Measurements from ENCODE around the gene PKD1.

The PKD1 gene

DNA sequence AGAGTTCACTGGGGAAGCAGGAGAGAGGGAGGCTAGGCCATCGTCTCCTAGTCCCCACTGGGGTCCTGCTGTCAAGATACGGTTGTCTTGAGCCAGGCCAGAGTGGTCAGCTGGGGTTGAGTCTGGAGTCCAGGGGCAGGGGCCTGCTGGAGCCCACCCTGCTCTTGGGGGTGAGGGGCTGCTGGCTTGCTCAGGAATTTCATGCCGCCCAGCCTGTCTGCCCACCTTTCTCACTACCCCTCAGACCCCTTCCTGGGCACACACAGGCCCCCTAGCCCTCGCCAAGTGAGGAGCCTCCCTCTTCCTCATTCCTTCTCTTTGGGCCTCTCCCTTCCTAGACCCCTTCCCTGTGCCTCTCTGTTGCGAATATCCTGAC lies 21.1 kb upstream of the PKD1 start:
- TF ChIP-seq, protein P1, sequence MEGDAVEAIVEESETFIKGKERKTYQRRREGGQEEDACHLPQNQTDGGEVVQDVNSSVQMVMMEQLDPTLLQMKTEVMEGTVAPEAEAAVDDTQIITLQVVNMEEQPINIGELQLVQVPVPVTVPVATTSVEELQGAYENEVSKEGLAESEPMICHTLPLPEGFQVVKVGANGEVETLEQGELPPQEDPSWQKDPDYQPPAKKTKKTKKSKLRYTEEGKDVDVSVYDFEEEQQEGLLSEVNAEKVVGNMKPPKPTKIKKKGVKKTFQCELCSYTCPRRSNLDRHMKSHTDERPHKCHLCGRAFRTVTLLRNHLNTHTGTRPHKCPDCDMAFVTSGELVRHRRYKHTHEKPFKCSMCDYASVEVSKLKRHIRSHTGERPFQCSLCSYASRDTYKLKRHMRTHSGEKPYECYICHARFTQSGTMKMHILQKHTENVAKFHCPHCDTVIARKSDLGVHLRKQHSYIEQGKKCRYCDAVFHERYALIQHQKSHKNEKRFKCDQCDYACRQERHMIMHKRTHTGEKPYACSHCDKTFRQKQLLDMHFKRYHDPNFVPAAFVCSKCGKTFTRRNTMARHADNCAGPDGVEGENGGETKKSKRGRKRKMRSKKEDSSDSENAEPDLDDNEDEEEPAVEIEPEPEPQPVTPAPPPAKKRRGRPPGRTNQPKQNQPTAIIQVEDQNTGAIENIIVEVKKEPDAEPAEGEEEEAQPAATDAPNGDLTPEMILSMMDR (IDR thresholded peaks at IDR 0.05; ENCODE audit: extremely low read depth, insufficient read depth, missing control alignments): no peak
- DNase-seq (ENCODE audit: low spot score): no peak
- in situ Hi-C loops (cut with MboI; ENCODE audit: low pct_unique_long_range_greater_than_20kb, low sequenced_read_pairs, unreplicated experiment): no loop called here

DNA sequence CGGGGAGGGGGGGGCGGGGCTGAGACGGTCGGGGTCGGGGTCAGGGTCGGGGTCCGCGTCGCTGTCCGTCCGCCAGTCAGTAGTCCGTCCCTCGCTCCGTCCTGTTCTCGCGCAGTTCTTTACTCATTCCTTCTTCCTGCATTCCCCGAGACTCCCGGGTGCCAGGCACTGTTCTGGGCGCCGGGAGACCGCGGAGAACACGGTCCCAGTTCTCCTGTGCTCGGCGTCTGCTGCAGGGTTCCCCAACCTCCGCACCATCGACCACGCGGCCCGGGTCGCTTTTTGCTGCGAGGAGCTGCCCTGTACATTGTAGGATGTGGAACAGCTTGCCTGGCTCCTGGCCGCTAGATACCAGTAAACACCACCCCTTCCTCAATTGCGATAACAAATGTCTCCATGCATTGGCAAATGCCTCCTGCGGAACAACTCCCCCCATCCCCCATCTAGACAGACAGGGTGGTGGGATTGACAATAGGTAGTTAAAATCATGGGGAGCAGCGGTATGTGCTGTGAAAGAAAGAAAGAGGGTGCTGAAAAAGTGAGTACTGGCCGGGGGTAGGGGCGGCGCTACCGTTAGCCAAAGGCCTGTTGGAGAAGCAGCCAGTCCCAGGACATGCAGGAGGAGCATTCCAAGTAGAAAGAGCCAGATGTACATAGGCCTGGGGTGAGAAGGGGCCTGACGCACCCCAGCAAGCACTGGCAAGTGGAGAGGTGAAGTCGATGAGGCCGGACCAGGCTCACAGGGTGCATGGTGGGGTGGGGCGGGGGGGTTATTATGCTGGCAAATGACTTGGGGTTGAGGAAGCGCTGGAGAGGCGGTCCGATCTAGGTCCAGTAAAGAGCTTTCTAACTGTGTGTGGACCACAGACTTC lies 20.5 kb upstream of the PKD1 start:
- DNase-seq (ENCODE audit: low spot score): no peak
- in situ Hi-C loops (cut with MboI; ENCODE audit: low pct_unique_long_range_greater_than_20kb, low sequenced_read_pairs, unreplicated experiment): no loop called here
- TF ChIP-seq, protein P1 (IDR thresholded peaks at IDR 0.05; ENCODE audit: extremely low read depth, insufficient read depth, missing control alignments): no peak

DNA sequence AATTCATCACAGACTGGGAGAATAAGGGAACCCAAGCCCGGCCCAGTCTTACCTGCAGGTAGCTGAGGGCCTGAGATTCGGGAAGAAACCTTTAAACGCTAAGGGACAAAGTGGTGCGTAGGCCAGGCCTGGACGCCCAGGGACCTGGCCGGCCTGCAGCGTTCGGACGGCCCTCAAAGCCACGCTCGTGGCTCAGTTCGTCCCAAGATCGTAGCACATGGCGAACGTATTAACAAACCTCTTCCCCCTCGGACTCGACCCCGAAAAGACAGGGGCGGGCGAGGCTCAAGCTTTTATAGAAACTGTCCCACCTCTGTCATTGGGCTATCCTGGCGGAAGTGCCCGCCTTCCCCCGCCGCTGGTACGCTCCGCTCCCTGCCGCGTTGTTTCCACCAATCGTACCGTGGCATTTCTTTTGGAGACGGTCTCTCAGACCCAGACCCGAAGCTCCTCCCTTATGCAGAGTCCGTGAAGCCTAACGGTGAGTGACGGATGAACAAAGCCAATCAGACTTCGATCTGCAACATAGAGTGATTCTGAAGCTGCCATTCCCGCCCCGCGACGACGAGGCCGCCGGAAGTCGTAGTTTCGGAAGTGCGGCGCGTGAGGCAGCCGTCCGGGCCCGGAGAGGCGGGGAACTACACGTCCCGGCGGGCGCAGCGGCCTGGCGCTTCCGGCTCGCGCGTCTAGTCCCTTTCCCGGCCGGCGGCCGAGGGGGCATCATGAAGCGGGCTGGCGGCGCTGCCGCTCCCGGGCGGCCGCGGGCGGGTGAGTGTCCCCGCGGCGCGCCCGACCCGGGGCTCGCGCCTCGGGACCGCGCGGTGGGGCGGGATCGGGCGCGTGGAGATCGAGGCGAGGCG lies 19.6 kb upstream of the PKD1 start, which contains the start of gene TRAF7:
TRAF7 (plus strand) TSS at position 692 of the 860 bp plus-strand sequence. CDS start 8,139 bp downstream, outside the sequence.
- in situ Hi-C loops (cut with MboI; ENCODE audit: low pct_unique_long_range_greater_than_20kb, low sequenced_read_pairs, unreplicated experiment): no loop called here
- DNase-seq (ENCODE audit: low spot score): peak; percentile 100
- TF ChIP-seq, protein P1 (IDR thresholded peaks at IDR 0.05; ENCODE audit: extremely low read depth, insufficient read depth, missing control alignments): no peak

DNA sequence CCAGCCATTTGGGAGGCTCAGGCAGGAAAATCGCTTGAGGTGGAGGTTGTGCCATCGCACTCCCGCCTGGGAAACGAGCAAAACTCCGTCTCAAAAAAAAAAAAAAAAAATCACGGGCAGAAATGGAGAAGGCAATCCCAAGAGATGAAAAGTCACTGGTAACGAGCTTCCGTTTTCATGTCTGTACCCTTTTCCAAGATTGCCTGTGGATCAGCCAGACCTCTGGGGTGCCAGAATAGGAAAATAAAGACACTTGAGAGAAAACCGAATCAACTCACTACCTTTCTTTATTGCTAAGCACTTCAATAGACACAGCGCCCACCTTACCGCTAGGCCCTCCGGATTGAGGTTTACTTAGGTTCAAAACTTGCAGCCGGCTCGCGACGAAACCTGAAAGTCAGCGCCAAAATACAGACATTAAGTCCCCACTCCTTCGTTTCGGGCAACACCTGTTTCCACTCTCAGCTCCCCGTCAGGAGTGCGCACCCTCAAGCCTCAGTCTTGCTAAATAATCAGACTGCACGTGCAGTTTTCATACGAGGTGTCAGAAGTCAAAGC lies 18.9 kb upstream of the PKD1 start:
- no peak for DNase-seq (ENCODE audit: low spot score)
- TF ChIP-seq, protein P1 (IDR thresholded peaks at IDR 0.05; ENCODE audit: extremely low read depth, insufficient read depth, missing control alignments): no peak
- in situ Hi-C loops (cut with MboI; ENCODE audit: low pct_unique_long_range_greater_than_20kb, low sequenced_read_pairs, unreplicated experiment): no loop called here

DNA sequence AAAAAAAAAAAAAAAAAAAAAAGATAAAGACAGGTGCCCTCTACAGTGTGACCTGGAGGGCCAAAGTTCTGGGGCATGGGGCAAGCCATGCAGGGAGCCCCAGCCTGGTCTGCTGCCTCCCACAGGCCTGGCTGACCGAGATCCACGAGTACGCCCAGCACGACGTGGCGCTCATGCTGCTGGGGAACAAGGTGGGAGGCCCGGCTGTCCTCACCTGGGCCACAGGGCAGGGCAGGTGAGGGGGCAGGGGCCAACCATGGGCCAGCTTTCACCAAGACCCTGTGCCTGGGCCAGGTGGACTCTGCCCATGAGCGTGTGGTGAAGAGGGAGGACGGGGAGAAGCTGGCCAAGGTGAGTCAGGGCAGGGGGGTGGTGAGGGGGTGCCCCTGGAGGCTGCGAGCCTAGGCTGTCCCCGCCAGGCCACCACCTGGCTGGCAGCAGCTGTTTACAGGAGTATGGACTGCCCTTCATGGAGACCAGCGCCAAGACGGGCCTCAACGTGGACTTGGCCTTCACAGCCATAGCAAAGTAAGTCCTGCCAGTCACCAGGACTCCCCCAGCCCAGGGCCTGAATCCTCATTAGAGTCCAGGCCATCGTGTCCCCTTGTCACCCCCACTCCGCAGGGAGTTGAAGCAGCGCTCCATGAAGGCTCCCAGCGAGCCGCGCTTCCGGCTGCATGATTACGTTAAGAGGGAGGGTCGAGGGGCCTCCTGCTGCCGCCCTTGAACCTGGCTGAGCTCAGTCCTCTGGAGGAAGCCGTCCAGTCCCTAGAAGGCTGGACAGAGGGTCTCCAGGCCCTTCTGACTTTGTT lies 17.2 kb upstream of the PKD1 start:
- TF ChIP-seq, protein P1 (IDR thresholded peaks at IDR 0.05; ENCODE audit: extremely low read depth, insufficient read depth, missing control alignments): peak; percentile 26
- in situ Hi-C loops (cut with MboI; ENCODE audit: low pct_unique_long_range_greater_than_20kb, low sequenced_read_pairs, unreplicated experiment): no loop called here
- no peak for DNase-seq (ENCODE audit: low spot score)

Data from GM13977 (cell line).